Tibial nerve (tissue), 4 donors: ENCODE measurements around the gene FNDC3B. TPM values are rescaled to one million over a fixed set of nuclear protein-coding genes. Genes with fewer than 3 reads are reported as not detected.

ENCODE experiments used
- DNase-seq, 2 donors: peaks; one replicate each; pipeline ENCODE4 v3.0.0-alpha.2; 2019; ENCODE audit warnings: low spot score in 2 of 2
- H3K27ac ChIP-seq, 4 donors: fragments of 200-600 bp; sonication (generic) in 3 of 4; one replicate each; pipeline ENCODE4 v1.5.1; 2017 to 2019; ENCODE audit warnings: mild to moderate bottlenecking in 1 of 4
- H3K27me3 ChIP-seq, 2 donors: fragments of 200-600 bp; sonication (generic) in 1 of 2; one replicate each; pipeline versions ENCODE4 v1.5.1 to v1.6.0; 2017 to 2019
- H3K36me3 ChIP-seq, 3 donors: fragments of 200-600 bp; sonication (generic); one replicate each; pipeline ENCODE4 v1.5.1; 2018 to 2019
- H3K4me1 ChIP-seq, 4 donors: fragments of 200-600 bp; sonication (generic) in 3 of 4; one replicate each; pipeline ENCODE4 v1.5.1; 2017 to 2019
- H3K4me3 ChIP-seq, 4 donors: fragments of 200-600 bp; sonication (generic) in 3 of 4; one replicate each; pipeline ENCODE4 v1.5.1; 2017 to 2019; ENCODE audit warnings: mild to moderate bottlenecking in 1 of 4, moderate library complexity in 1 of 4
- H3K9me3 ChIP-seq, 4 donors: fragments of 200-600 bp; sonication (generic) in 3 of 4; one replicate each; pipeline ENCODE4 v1.5.1; 2017 to 2019
- CTCF ChIP-seq, 5 experiments: fragments of 200-600 bp in 3 of 5; fragments of 450-650 bp in 2 of 5; sonication (generic) in 3 of 5; IDR thresholded peaks; one replicate each; pipeline ENCODE4 v1.5.1; 2016 to 2019; ENCODE audit warnings: antibody characterized with exemption in 5 of 5, mild to moderate bottlenecking in 3 of 5, moderate library complexity in 2 of 5
- EP300 ChIP-seq, 2 donors: sonication (generic); formaldehyde crosslinking; IDR thresholded peaks; one replicate each; pipeline ENCODE4 v1.6.1; 2017; ENCODE audit warnings: antibody characterized with exemption in 2 of 2, mild to moderate bottlenecking in 1 of 2
- POLR2A ChIP-seq, 2 donors: fragments of 450-650 bp; IDR thresholded peaks; one replicate each; pipeline ENCODE4 v1.6.1; 2017; ENCODE audit warnings: antibody characterized with exemption in 2 of 2, mild to moderate bottlenecking in 2 of 2, moderate library complexity in 2 of 2
- WGBS, 2 donors: methylation state at CpG; one replicate each; pipeline ENCODE4 v1.1.5; 2018; 5-methylcytosine and 5-hydroxymethylcytosine counted together
- total RNA-seq, 4 donors: library from RNA; depleted of rRNA; stranded (reverse); fragments of >200 nt; gene quantifications; one replicate each; pipeline ENCODE4 v1.1.0, GENCODE V29; 2016

The FNDC3B gene
- total RNA-seq, 4 donors from 2014 or later, result 87.5 to 106 (median 95.7) TPM

- WGBS, 2 donors, result 57 to 70% methylated on average over 4 of the region's 4 CpGs
- no peaks in the 10 kb centered on the region for H3K9me3 ChIP-seq
- no peaks in the 10 kb centered on the region for H3K27me3 ChIP-seq
- no peak overlapping the region for H3K4me3 ChIP-seq
- H3K4me1 ChIP-seq, result no peaks in the 10 kb centered on the region
- no peak overlapping the region for H3K27ac ChIP-seq
- DNase-seq, result no peak
- no peaks in the 10 kb centered on the region for H3K36me3 ChIP-seq
- no peak for TF ChIP-seq EP300 (IDR thresholded peaks at IDR 0.05)
- TF ChIP-seq CTCF (IDR thresholded peaks at IDR 0.05), result no peak
- TF ChIP-seq POLR2A (IDR thresholded peaks at IDR 0.05), result no peak
Observed at GRCh38 chr3:172002512-172003078, 36.8 kb upstream of the FNDC3B start.

GRCh38 chr3:172003146-172003545, 36.2 kb upstream of the FNDC3B start:
- Histone ChIP-seq H3K4me1 (no peaks in the 10 kb centered on the region), H3K9me3 (no peaks in the 10 kb centered on the region), H3K4me3 (no peak overlapping the region), H3K36me3 (no peaks in the 10 kb centered on the region), H3K27ac (no peak overlapping the region), H3K27me3 (no peaks in the 10 kb centered on the region)
- TF ChIP-seq EP300 (IDR thresholded peaks at IDR 0.05) (no peak), POLR2A (IDR thresholded peaks at IDR 0.05) (no peak), CTCF (IDR thresholded peaks at IDR 0.05) (no peak)
- WGBS, 2 donors, result 86 to 92% methylated on average over 6 of the region's 6 CpGs
- DNase-seq, result no peak

- Histone ChIP-seq H3K27ac (no peak overlapping the region), H3K4me3 (no peak overlapping the region), H3K9me3 (no peaks in the 10 kb centered on the region), H3K4me1 (no peaks in the 10 kb centered on the region), H3K27me3 (no peaks in the 10 kb centered on the region), H3K36me3 (no peaks in the 10 kb centered on the region)
- no peak for DNase-seq
- TF ChIP-seq POLR2A (IDR thresholded peaks at IDR 0.05), result no peak
- no peak for TF ChIP-seq EP300 (IDR thresholded peaks at IDR 0.05)
- no peak for TF ChIP-seq CTCF (IDR thresholded peaks at IDR 0.05)
Observed at GRCh38 chr3:172007065-172007370, 32.4 kb upstream of the FNDC3B start.

GRCh38 chr3:172009803-172010202, 29.6 kb upstream of the FNDC3B start:
- H3K4me3 ChIP-seq, result no peak overlapping the region
- no peaks in the 10 kb centered on the region for H3K27me3 ChIP-seq
- H3K27ac ChIP-seq, result no peak overlapping the region
- DNase-seq, result no peak
- no peaks in the 10 kb centered on the region for H3K4me1 ChIP-seq
- 43 to 48% methylated on average over 3 of the region's 3 CpGs for WGBS, 2 donors
- H3K36me3 ChIP-seq, result no peaks in the 10 kb centered on the region
- TF ChIP-seq POLR2A (IDR thresholded peaks at IDR 0.05) (no peak), EP300 (IDR thresholded peaks at IDR 0.05) (no peak), CTCF (IDR thresholded peaks at IDR 0.05) (no peak)
- H3K9me3 ChIP-seq, result no peaks in the 10 kb centered on the region

GRCh38 chr3:172012775-172013174, 26.6 kb upstream of the FNDC3B start:
- no peak for DNase-seq
- Histone ChIP-seq H3K36me3 (no peaks in the 10 kb centered on the region), H3K4me3 (no peak overlapping the region), H3K4me1 (no peaks in the 10 kb centered on the region), H3K9me3 (no peaks in the 10 kb centered on the region), H3K27me3 (no peaks in the 10 kb centered on the region), H3K27ac (no peak overlapping the region)
- 59 to 67% methylated on average over 1 of the region's 1 CpG for WGBS, 2 donors
- TF ChIP-seq CTCF (IDR thresholded peaks at IDR 0.05) (no peak), EP300 (IDR thresholded peaks at IDR 0.05) (no peak), POLR2A (IDR thresholded peaks at IDR 0.05) (no peak)
